ENCODE measurements around the gene BRIP1. TPM values are rescaled to one million over a fixed set of nuclear protein-coding genes. Genes with fewer than 3 reads are reported as not detected.

Gene BRIP1
- total and polyA plus RNA-seq, 3 donors from 2014 or later, result 7.5 to 10.6 (median 10.5) TPM

- H3K36me3 ChIP-seq (ENCODE audit: low read depth, missing control alignments), result no peaks in the 10 kb centered on the region
- no peak overlapping the region for H3K27ac ChIP-seq
- no peaks in the 10 kb centered on the region for H3K27me3 ChIP-seq
- H3K9me3 ChIP-seq, result no peaks in the 10 kb centered on the region
- no peak overlapping the region for H3K4me3 ChIP-seq
- no peak for TF ChIP-seq POLR2A (IDR thresholded peaks at IDR 0.05)
- TF ChIP-seq, protein P1, sequence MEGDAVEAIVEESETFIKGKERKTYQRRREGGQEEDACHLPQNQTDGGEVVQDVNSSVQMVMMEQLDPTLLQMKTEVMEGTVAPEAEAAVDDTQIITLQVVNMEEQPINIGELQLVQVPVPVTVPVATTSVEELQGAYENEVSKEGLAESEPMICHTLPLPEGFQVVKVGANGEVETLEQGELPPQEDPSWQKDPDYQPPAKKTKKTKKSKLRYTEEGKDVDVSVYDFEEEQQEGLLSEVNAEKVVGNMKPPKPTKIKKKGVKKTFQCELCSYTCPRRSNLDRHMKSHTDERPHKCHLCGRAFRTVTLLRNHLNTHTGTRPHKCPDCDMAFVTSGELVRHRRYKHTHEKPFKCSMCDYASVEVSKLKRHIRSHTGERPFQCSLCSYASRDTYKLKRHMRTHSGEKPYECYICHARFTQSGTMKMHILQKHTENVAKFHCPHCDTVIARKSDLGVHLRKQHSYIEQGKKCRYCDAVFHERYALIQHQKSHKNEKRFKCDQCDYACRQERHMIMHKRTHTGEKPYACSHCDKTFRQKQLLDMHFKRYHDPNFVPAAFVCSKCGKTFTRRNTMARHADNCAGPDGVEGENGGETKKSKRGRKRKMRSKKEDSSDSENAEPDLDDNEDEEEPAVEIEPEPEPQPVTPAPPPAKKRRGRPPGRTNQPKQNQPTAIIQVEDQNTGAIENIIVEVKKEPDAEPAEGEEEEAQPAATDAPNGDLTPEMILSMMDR (IDR thresholded peaks at IDR 0.05), result no peak
- 68 to 87% methylated on average over 2 of the region's 2 CpGs for WGBS, 2 donors
- intact Hi-C loops (cut with DNase I; ENCODE audit: low total_unique reads), result no loop called here
- no peak for DNase-seq
- H3K4me1 ChIP-seq, result no peaks in the 10 kb centered on the region
These were observed 205.1 kb downstream of the BRIP1 start for GRCh38 chr17:61658183-61658582.

DNA sequence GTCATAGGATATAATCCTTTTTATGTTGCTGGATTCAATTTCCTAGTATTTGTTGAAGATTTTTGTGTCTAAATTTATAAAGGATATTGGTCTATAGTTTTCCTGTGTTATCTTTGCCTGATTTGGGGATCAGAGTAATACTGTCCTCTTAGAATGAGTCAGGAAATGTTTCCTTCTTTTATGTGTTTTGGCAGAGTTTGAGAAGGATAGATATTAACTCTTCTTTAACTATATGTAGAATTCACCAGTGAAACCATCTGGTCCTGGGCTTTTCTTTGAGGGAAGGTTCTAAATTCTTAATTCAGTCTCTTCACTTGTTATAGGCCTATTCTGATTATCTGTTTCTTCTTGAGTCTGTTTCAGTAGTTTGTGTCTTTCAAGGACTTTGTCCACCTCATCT, 206.0 kb downstream of the BRIP1 start:
- Histone ChIP-seq H3K4me3 (no peak overlapping the region), H3K36me3 (ENCODE audit: low read depth, missing control alignments) (no peaks in the 10 kb centered on the region), H3K27me3 (no peaks in the 10 kb centered on the region), H3K4me1 (no peaks in the 10 kb centered on the region), H3K9me3 (no peaks in the 10 kb centered on the region), H3K27ac (no peak overlapping the region)
- intact Hi-C loops (cut with DNase I; ENCODE audit: low total_unique reads), result no loop called here
- no peak for DNase-seq
- no peak for TF ChIP-seq POLR2A (IDR thresholded peaks at IDR 0.05)
- TF ChIP-seq, protein P1 (IDR thresholded peaks at IDR 0.05), result no peak

DNA sequence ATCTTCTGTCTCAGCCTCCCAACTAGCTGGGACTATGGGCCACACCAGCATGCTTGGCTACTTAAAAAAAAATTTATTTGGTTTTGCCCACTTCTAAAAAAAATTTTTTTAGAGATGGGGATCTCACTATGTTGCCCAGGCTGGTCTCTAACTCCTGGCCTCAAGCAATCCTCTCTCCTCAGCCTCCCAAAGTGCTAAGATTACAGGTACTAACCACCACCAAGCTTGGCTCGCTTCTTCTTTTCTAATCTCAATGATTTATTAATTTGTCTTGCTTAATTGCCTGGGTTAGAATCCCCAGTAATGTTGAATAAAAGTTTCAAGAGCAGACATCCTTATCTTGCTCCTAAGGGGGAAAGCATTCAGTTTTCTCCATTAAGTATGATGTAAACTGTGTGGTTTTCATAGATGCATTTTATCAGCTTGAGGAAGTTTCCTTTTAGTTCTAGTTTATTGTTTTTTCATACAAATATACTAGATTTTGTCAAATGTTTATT, 206.6 kb downstream of the BRIP1 start:
- Histone ChIP-seq H3K27me3 (no peaks in the 10 kb centered on the region), H3K36me3 (ENCODE audit: low read depth, missing control alignments) (no peaks in the 10 kb centered on the region), H3K27ac (no peak overlapping the region), H3K4me3 (no peak overlapping the region), H3K9me3 (no peaks in the 10 kb centered on the region), H3K4me1 (no peaks in the 10 kb centered on the region)
- TF ChIP-seq, protein P1 (IDR thresholded peaks at IDR 0.05), result no peak
- TF ChIP-seq POLR2A (IDR thresholded peaks at IDR 0.05), result no peak
- WGBS, 2 donors, result 57 to 81% methylated on average over 1 of the region's 1 CpG
- intact Hi-C loops (cut with DNase I; ENCODE audit: low total_unique reads), result no loop called here
- DNase-seq, result no peak

GRCh38 chr17:61650749-61651148, 212.6 kb downstream of the BRIP1 start:
- Histone ChIP-seq H3K4me3 (no peak overlapping the region), H3K36me3 (ENCODE audit: low read depth, missing control alignments) (no peaks in the 10 kb centered on the region), H3K9me3 (no peaks in the 10 kb centered on the region), H3K4me1 (no peaks in the 10 kb centered on the region), H3K27ac (no peak overlapping the region), H3K27me3 (no peaks in the 10 kb centered on the region)
- intact Hi-C loops (cut with DNase I; ENCODE audit: low total_unique reads), result no loop called here
- no peak for DNase-seq
- 88 to 91% methylated on average over 2 of the region's 2 CpGs for WGBS, 2 donors
- TF ChIP-seq, protein P1 (IDR thresholded peaks at IDR 0.05), result no peak
- TF ChIP-seq POLR2A (IDR thresholded peaks at IDR 0.05), result no peak

DNA sequence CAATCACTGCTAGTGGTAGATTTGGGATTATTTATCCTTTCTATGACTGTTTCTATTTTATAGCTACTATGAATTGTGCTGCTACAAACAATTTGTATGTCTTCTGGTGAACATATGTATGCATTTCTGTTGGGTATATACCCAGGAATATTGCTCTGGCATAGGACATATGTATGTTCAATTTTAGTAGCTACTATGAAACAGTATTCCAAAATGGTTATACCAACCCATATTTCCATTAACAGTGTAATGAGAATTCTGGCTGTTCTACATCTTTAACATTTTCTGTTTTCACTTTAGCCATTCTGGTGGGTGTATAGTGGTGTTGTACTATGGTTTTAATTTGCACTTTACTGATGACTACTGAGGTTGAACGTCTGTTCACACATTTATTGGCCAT, 214.7 kb downstream of the BRIP1 start:
- 79 to 83% methylated on average over 1 of the region's 1 CpG for WGBS, 2 donors
- no peaks in the 10 kb centered on the region for H3K4me1 ChIP-seq
- no peak overlapping the region for H3K27ac ChIP-seq
- no peaks in the 10 kb centered on the region for H3K27me3 ChIP-seq
- intact Hi-C loops (cut with DNase I; ENCODE audit: low total_unique reads), result no loop called here
- DNase-seq, result no peak
- H3K9me3 ChIP-seq, result no peaks in the 10 kb centered on the region
- H3K4me3 ChIP-seq, result no peak overlapping the region
- TF ChIP-seq, protein P1 (IDR thresholded peaks at IDR 0.05), result no peak
- TF ChIP-seq POLR2A (IDR thresholded peaks at IDR 0.05), result no peak
- no peaks in the 10 kb centered on the region for H3K36me3 ChIP-seq (ENCODE audit: low read depth, missing control alignments)

Measured in testis (tissue), 3 donors.